H9 (cell line): ENCODE measurements around the gene PRRC2B. TPM values are rescaled to one million over a fixed set of nuclear protein-coding genes. Genes with fewer than 3 reads are reported as not detected.

Experiments
- DNase-seq: peaks from one replicate; pipeline ENCODE4 v3.0.0-alpha.2; 2017
- H2AFZ ChIP-seq: one replicate; pipeline ENCODE4 v1.6.1; 2013; ENCODE audit warnings: mild to moderate bottlenecking, low read length, control low read depth, moderate library complexity
- H2AK5ac ChIP-seq: 2 replicates; pipeline ENCODE4 v1.6.1; 2013; ENCODE audit warnings: low read length, control low read depth, mixed read lengths; ENCODE audit not compliant: insufficient read length
- H2BK120ac ChIP-seq: one replicate; pipeline ENCODE4 v1.6.1; 2013; ENCODE audit warnings: low read depth, mild to moderate bottlenecking, low read length, control low read depth, inconsistent platforms; ENCODE audit not compliant: poor library complexity, severe bottlenecking
- H2BK12ac ChIP-seq: 2 replicates; pipeline ENCODE4 v1.6.1; 2013; ENCODE audit warnings: low read length, control low read depth, mixed read lengths, low read depth; ENCODE audit not compliant: insufficient read length
- H2BK15ac ChIP-seq: 2 replicates; pipeline ENCODE4 v1.6.1; 2013; ENCODE audit warnings: low read depth, low read length, control low read depth
- H2BK20ac ChIP-seq: one replicate; pipeline ENCODE4 v1.6.1; 2013; ENCODE audit warnings: low read depth, mild to moderate bottlenecking, low read length, control low read depth, inconsistent platforms; ENCODE audit not compliant: poor library complexity, severe bottlenecking
- H2BK5ac ChIP-seq: 2 replicates; pipeline ENCODE4 v1.6.1; 2013; ENCODE audit warnings: low read length, control low read depth, mixed read lengths; ENCODE audit not compliant: insufficient read length
- H3K14ac ChIP-seq: 2 replicates; pipeline ENCODE4 v1.6.1; 2013; ENCODE audit warnings: low read length, control low read depth; ENCODE audit not compliant: insufficient read depth
- H3K18ac ChIP-seq: 2 replicates; pipeline ENCODE4 v1.6.1; 2013; ENCODE audit warnings: low read depth, mild to moderate bottlenecking, mixed read lengths, low read length, control low read depth; ENCODE audit not compliant: insufficient read length
- H3K23ac ChIP-seq: 2 replicates; pipeline ENCODE4 v1.6.1; 2013; ENCODE audit warnings: low read length, control low read depth, mixed read lengths, low read depth; ENCODE audit not compliant: insufficient read length
- H3K23me2 ChIP-seq: 2 replicates; pipeline ENCODE4 v1.6.1; 2013; ENCODE audit warnings: low read depth, mild to moderate bottlenecking, mixed read lengths, low read length, control low read depth; ENCODE audit not compliant: insufficient read length, poor library complexity, severe bottlenecking
- H3K27ac ChIP-seq: 2 replicates; pipeline ENCODE4 v1.5.1; 2013; ENCODE audit warnings: low read length, control low read depth, mixed read lengths, low read depth; ENCODE audit not compliant: insufficient read length
- H3K27me3 ChIP-seq: 2 replicates; pipeline ENCODE4 v1.6.1; 2013; ENCODE audit warnings: low read length, control low read depth, inconsistent platforms; ENCODE audit not compliant: insufficient read depth
- H3K4ac ChIP-seq: 2 replicates; pipeline ENCODE4 v1.6.1; 2013; ENCODE audit warnings: low read depth, mild to moderate bottlenecking, control low read depth, inconsistent platforms, low read length, moderate library complexity
- H3K4me1 ChIP-seq: 2 replicates; pipeline ENCODE4 v1.6.1; 2013; ENCODE audit warnings: low read length, control low read depth, inconsistent platforms; ENCODE audit not compliant: insufficient read depth
- H3K4me2 ChIP-seq: 2 replicates; pipeline ENCODE4 v1.6.1; 2013; ENCODE audit warnings: low read length, control low read depth, mixed read lengths; ENCODE audit not compliant: insufficient read length, insufficient read depth
- H3K56ac ChIP-seq: 2 replicates; pipeline ENCODE4 v1.6.1; 2013; ENCODE audit warnings: low read depth, mild to moderate bottlenecking, mixed read lengths, low read length, control low read depth; ENCODE audit not compliant: insufficient read length
- H3K79me1 ChIP-seq: 2 replicates; pipeline ENCODE4 v1.6.1; 2013; ENCODE audit warnings: low read depth, mild to moderate bottlenecking, moderate library complexity, low read length, control low read depth, inconsistent platforms; ENCODE audit not compliant: insufficient read depth, poor library complexity, severe bottlenecking
- H3K79me2 ChIP-seq: 2 replicates; pipeline ENCODE4 v1.6.1; 2013; ENCODE audit warnings: low read length, control low read depth, inconsistent platforms; ENCODE audit not compliant: insufficient read depth
- H3K9ac ChIP-seq: 2 replicates; pipeline ENCODE4 v1.6.1; 2013; ENCODE audit warnings: low read length, control low read depth, mixed read lengths; ENCODE audit not compliant: insufficient read length; ENCODE audit errors: extremely low read depth
- H3K9me3 ChIP-seq: one replicate; pipeline ENCODE4 v1.6.1; 2013; ENCODE audit warnings: low read depth, low read length, inconsistent platforms; ENCODE audit not compliant: control insufficient read depth
- H3T11ph ChIP-seq: one replicate; pipeline ENCODE4 v1.6.1; 2013; ENCODE audit warnings: mild to moderate bottlenecking, low read length, control low read depth, inconsistent platforms
- H4K20me1 ChIP-seq: one replicate; pipeline ENCODE4 v1.6.1; 2013; ENCODE audit not compliant: control insufficient read depth, insufficient read length, insufficient read depth
- H4K5ac ChIP-seq: 2 replicates; pipeline ENCODE4 v1.6.1; 2013; ENCODE audit warnings: low read depth, mild to moderate bottlenecking, mixed read lengths, low read length, control low read depth; ENCODE audit not compliant: insufficient read length
- H4K8ac ChIP-seq: replicated peaks from 2 replicates; pipeline ENCODE4 v1.6.1; 2013; ENCODE audit warnings: low read length, control low read depth, mixed read lengths, low read depth; ENCODE audit not compliant: insufficient read length
- H4K91ac ChIP-seq: 2 replicates; pipeline ENCODE4 v1.6.1; 2013; ENCODE audit warnings: low read depth, mild to moderate bottlenecking, moderate library complexity, mixed read lengths, low read length, control low read depth; ENCODE audit not compliant: insufficient read length
- H3K27ac Mint-ChIP-seq, 3 experiments: 2 replicates in 2 of 3; 3 replicates in 1 of 3; pipeline ENCODE4 v1.8.0; 2020 to 2021; ENCODE audit warnings: mixed read lengths in 3 of 3, mild to moderate bottlenecking in 1 of 3, moderate library complexity in 1 of 3
- H3K27me3 Mint-ChIP-seq: 2 replicates; pipeline ENCODE4 v1.8.0; 2021; ENCODE audit warnings: low read depth, mild to moderate bottlenecking, moderate library complexity, mixed read lengths
- H3K36me3 Mint-ChIP-seq, 3 experiments: 2 replicates in 2 of 3; 3 replicates in 1 of 3; pipeline ENCODE4 v1.8.0; 2020 to 2021; ENCODE audit warnings: low read depth in 3 of 3, mixed read lengths in 3 of 3; ENCODE audit not compliant: insufficient read depth in 1 of 3
- H3K4me1 Mint-ChIP-seq, 2 experiments: 2 replicates each; pipeline ENCODE4 v1.8.0; 2020; ENCODE audit warnings: mixed read lengths in 2 of 2
- H3K4me3 Mint-ChIP-seq, 2 experiments: 2 replicates in 1 of 2; 3 replicates in 1 of 2; pipeline ENCODE4 v1.8.0; 2020 to 2021; ENCODE audit warnings: mild to moderate bottlenecking in 2 of 2, mixed read lengths in 2 of 2, moderate library complexity in 1 of 2
- H3K9me3 Mint-ChIP-seq, 2 experiments: 2 replicates in 1 of 2; 3 replicates in 1 of 2; pipeline ENCODE4 v1.8.0; 2020; ENCODE audit warnings: mild to moderate bottlenecking in 2 of 2, mixed read lengths in 2 of 2, moderate library complexity in 1 of 2
- CTCF ChIP-seq: fragments of 200-600 bp; sonication (generic); conservative IDR thresholded peaks from 3 replicates; pipeline ENCODE4 v1.8.0; 2021; ENCODE audit warnings: antibody characterized with exemption, mild to moderate bottlenecking
- WGBS: extraction: QIAGEN DNeasy Blood & Tissue Kit; methylation state at CpG from one replicate; pipeline ENCODE4 v1.1.7; 2013; ENCODE audit warnings: missing lambda C conversion rate, low lambda C conversion rate, mixed read lengths; ENCODE audit not compliant: insufficient read length; ENCODE audit errors: extremely low coverage; 5-methylcytosine and 5-hydroxymethylcytosine counted together
- total RNA-seq: library from RNA; stranded (reverse); gene quantifications from 2 replicates; pipeline ENCODE4 v1.2.1, GENCODE V29; 2021

PRRC2B gene
- total RNA-seq, 1 experiment from 2014 or later = 251 TPM

GRCh38 chr9:131511416-131511815 is 117.5 kb downstream of the PRRC2B start:
- no peak overlapping the region for H4K8ac ChIP-seq
- no peak overlapping the region for H3K4ac ChIP-seq
- no peaks in the 10 kb centered on the region for H3K27me3 ChIP-seq
- Mint-ChIP-seq H3K4me1 (peaks cover 0 to 2% of the 10 kb centered on the region in 2 experiments; a peak in 1 of 4 replicates), H3K36me3 (peaks cover 13 to 73% (median 31%) of the 10 kb centered on the region in 3 experiments), H3K27me3 (no peaks in the 10 kb centered on the region), H3K4me3 (no peak overlapping the region), H3K27ac (no peak overlapping the region), H3K9me3 (no peaks in the 10 kb centered on the region)
- no peak overlapping the region for H2AK5ac ChIP-seq
- no peak overlapping the region for H2BK120ac ChIP-seq
- H3K79me1 ChIP-seq = no peaks in the 10 kb centered on the region
- H2AFZ ChIP-seq = no peak overlapping the region
- no peaks in the 10 kb centered on the region for H4K20me1 ChIP-seq
- H3K4me2 ChIP-seq = no peak overlapping the region
- no CpG with 5 or more reads among the region's 7 CpGs for WGBS
- H2BK12ac ChIP-seq = no peak overlapping the region
- no peak for DNase-seq
- TF ChIP-seq CTCF = no peak
- no peak overlapping the region for H2BK5ac ChIP-seq
- no peaks in the 10 kb centered on the region for H3K9me3 ChIP-seq
- no peaks in the 10 kb centered on the region for H3K4me1 ChIP-seq
- no peak overlapping the region for H4K91ac ChIP-seq
- H3K23me2 ChIP-seq = no peaks in the 10 kb centered on the region
- no peak overlapping the region for H4K5ac ChIP-seq
- no peak overlapping the region for H3K27ac ChIP-seq
- no peak overlapping the region for H3K14ac ChIP-seq
- no peaks in the 10 kb centered on the region for H3K79me2 ChIP-seq
- H3K9ac ChIP-seq = no peak overlapping the region
- no peak overlapping the region for H3T11ph ChIP-seq
- no peak overlapping the region for H2BK20ac ChIP-seq
- no peak overlapping the region for H2BK15ac ChIP-seq
- H3K23ac ChIP-seq = no peak overlapping the region
- H3K56ac ChIP-seq = no peak overlapping the region
- H3K18ac ChIP-seq = no peak overlapping the region
